NCI-H345 treated with DMSO at 0.1 percent for 48 hours (cell line): ENCODE measurements around the gene PARVA.

Experiments used
- DNase-seq: peaks from one replicate; lab custom pipeline; 2025; ENCODE audit not compliant: unreplicated experiment; lab: John Stamatoyannopoulos, UW

Gene PARVA

DNA sequence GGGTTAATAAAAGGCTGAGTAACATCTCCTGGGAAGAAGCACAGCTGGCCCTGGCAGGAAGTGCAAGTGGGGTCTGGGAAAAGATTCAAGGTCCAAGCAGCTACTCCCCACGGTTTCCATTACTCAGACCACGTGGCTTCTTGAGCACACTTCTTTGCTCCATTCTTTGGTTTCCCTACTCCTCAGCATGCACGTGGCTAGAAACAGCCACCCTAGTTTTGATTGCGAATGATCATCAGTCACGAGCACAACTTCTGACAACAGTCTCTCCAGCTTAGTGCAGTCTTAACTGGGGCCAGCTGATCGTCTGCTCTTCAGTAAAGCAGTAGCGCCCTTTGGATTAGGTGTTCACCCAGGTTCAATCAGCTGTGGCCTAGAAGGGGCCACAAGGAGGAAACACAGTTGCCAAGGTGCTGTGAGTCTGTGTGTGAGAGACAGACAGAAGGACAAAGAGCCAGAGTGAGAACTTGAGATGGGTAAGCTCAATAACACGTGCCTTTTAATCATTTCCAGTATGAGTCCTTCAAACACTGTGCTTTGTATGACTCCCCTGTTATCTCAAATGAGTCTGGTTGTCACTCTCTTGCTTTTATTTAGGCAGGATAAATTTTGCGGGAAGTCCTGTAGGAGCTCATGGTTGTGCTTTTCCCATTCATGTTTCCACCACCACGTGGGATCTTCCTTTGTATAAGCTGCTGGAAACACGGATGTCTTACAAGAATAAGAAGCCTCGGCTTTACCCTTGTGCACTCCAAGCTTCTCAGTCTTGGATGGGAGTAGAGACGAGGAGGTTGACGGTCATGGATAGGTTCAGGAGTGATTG lies 901 bp upstream of the PARVA start:
- DNase-seq, result no peak

DNA sequence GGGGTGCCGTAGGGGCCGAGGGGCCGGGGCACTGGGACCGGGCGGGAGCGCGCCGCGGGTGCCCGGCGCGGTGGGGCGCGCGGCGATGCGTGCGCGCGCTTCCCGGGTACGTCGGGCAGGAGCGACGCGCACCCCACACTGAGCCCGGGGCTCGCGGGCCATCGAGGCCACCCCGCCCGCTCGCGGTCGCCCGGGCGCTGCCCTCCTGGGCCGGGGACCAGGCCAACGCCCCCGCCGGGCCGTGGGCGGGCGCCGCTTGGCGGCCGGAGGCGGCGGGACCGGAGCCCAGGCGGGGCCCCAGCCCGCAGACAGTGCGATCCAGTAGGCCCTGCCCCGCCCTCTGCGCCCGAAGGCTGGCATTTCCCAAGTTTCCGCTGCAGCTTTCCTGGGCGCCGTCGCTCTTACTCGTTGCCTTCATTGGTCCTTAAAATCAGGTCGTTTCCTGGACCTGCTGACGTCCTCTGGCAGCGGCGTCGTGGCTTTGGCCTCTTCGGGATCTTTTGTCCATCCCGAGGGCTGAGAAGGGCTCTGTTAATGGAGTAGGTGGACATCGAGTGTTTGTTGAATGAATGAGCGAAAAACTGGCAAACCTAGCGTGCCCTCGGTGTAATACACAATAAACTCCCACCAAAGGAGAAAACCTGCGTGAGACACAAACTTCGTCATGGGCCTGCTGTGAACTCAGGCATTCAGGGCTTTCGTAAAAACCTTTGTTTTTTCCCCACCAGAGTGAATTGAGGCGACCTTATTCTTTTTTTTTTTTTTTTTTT lies 638 bp downstream of the PARVA start:
- no peak for DNase-seq

DNA sequence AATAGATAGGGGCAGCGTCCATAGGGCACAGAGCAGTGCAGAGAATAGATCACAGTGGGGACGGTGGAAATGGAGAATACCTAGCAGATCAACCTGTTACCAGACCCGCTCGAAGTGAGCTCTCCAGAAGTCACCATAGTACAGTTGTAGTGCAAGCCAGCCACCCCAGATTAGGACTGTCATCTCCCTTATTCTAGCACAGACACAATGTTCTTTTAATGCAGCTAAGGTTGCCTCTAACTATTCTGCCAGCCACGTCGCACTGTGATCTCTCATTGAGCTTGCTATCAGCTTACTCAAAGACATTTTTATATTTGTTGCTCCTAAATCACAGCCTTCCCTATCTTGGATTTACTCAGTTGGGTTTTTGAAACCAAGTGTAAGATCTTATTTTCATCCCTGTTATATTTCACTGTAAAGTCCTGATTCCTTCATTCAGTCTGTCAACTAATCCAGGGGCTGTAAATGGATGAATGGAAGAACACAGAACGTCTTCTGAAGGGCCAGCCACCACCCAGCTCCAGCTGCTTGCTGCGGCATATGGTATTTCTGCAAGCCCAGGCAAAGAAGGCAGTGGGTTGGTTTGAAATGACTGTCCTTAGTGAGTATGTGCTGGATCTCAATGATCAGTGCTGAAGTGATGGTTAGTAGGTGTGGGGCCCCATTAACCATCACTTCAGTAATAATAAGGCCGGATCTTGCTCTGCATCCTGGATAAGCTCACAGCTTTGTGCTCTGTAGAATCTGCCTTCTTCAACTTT lies 3.4 kb downstream of the PARVA start:
- DNase-seq, result no peak

DNA sequence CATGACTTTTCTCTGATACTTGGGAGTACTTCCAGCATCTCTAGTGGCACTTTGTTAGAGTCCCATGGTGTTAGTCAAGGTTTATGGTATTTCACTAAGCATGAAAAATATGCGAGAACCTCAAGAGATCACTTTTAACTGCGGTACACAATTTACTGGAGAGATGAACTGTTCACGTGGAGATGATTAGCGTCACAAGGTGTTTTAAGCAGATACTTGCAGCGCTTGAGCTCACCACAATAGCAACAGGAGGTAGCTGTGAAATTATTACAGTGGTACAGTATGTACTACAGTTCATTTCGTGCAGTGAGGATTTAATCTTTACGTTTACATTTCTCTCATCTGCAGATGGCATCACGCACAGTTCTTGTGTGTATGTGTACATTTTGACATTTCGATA lies 4.5 kb downstream of the PARVA start:
- DNase-seq, result no peak

DNA sequence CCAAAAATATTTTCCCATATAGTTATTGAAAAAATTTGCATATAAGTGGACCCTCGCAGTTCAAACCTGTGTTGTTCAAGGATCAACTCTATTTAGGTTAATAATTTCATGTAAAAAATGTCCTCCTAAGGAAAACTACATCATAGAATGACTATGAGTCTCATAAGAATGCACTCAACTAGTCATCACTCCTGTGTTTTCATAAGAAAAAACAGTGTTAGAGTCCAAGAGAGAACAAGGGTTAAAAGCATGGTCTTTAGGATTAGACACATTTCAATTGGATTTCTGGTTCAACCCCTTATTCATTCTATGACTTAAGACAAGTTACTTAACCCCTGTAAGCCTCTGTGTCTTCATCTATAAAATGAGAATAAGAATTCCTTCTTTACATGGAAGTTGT lies 5.1 kb downstream of the PARVA start:
- DNase-seq, result no peak

DNA sequence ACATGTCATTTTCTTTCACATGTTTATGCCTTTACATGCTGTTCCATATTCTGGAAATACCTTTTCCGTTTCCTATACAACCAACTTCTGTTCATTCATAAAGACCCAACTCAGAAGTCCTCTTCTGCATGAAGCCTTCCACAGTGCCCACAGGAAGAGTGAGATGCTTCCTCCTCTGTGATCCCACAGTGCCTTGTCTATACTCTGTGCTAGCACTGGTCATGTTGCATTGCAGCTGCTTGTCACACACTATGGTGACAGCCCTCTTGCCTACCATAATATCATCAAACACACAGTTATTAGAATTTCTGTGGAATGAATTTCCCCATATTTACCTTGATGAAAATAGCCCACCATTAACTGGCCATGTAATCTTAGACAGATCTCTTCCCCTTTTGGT lies 8.9 kb downstream of the PARVA start:
- DNase-seq, result no peak

DNA sequence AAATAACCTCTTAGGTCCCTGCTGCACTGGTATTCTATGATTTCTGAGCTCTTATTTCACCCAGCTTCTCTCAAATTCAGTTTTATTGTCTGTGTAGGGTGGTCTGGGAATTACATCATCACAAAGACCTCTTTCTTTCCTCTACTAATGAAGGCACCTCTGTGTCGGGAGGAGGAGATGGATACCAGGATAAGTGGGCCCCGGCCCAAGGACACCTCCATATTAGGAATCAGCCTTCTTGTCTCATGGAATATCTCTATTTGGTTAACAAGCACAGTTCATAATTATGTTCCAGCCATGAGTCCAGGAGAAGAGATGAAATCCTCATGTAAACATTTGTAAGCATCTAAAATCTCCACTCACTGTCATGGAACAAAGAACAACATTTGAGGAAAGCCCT lies 9.4 kb downstream of the PARVA start:
- DNase-seq, result no peak

DNA sequence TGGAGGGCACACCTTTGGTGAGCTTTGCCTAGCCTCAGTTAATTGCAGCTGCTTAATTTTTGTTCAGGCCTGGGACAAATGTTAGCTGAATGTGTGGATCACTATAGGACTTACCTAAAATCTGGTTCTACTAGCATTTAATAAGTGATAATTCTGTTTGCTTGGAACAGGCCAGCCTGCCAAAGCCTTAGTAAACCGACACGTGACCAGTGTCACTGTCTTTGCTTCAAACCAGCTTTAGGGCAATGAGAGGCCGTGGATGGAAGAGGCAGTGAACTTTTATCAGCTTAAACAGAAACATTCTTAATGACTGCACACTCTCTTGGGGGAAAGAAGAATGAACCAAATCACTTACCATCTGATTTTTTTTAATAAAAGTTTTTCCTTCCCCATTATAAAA lies 10.8 kb downstream of the PARVA start:
- DNase-seq, result no peak

DNA sequence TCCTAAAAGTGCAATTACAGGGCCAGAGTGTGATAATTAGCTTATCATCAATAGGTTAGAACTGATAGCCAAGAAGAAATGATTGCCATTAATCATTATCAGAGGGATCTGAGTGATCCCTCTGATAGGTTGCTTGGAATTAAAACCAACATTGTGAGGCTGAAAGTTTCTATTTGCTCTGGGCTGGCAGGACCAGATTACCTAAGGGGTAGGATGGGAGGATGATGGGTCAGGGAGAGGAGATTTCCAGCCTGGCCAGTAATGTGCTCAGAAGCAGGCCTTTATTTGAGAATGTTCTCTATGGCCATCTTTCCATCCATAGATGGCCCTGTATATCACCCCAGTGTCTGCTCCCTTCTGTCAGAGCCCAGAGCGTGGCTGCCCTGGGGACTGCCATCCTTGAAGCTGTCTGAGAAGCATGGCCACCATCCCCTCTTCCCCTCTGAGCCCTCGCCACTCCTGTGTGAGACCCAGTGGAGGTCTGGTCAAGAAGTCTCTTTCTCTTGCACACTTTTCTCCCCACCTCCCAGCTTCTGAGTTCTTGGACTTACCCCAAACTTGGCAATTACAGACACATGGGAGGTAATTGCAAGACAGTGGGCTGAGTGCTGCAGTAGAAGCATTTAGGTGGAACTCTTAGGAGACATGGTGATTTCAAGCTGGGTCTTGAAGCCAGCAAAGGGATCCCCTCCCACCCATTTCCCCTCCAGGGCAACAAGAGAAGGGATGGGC lies 11.7 kb downstream of the PARVA start:
- no peak for DNase-seq

DNA sequence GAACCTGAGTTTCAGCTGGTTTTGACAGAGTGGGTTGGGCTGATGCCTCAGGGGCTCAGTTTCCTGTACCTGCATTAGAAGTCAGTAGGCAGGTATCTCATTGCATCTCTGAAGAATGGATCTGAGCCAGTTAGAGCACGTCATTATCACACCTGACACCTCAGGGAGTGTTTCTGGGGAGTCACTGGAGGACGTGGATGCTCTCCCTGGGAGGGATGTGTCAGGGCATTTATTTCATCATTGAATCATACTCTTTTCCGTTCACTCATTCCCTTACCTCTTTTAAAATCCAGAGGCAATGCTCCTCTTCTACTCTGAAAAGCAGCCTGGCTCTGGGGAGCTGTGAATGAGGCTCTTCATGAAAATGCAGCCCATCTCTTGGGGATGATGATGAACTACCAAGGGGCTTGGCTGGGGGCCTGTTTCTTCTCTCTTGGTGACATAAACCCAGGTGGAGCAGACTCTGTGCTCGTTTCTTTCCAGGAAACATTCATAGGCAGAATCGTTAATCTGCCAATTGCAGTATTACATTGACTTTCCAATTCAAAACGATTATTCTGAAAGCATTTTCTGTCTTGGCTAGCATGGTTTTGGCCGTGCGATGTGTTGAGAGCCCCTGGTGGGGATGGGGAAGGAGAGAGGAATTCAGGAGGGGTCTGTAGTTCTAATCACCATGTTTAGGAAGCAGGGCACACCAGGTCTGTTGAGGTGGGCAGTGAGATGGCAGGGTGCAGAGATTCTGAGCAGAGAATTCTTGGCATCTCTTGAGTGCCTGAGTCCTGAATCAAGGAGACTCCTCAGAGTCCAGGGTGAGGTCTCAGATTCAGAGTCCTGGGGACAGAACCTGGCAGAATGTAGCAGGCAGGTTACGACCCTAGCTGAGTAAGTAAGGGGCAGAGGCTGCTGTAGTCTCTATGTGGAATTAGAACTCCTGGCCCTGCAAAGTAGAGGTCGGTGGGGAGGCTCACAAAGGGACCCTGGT lies 12.6 kb downstream of the PARVA start:
- DNase-seq, result no peak

DNA sequence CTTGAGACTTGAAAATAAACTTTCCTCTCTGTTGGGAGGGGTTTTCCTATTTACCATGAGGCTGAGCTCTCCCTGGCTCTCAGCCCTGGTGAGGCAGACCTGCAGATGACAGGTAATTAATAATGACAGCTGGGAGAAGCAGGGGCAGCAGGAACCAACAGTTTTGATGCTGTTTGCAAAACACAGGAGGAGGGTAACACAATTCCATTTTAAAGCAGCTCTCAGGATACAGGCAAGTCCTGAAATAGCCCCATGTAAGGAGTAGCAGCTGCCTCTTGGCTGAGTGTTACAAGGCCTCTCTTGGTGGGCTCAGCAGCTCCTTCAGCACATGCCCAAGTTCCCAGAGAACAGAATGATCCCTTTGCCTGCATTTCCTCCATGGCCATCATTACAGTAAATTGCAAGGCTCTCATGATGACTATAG lies 13.3 kb downstream of the PARVA start:
- no peak for DNase-seq

DNA sequence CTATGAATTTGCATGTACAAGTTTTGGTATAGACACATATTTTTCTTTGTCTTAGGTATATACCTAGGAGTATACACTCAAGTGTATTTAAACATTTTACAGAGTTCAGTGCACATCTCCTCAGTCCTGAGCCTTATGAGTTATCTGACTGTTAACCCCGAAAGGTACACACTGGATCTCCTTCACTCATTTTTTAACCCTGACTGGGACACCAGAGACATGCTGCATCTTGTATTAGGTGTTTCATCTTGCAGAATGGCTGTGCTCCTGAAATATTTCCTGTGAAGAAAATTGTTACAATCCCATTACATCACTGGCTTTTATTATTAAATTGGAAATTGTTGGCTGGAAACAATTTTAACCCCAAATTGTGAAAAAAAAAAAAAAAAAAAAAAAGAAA lies 15.3 kb downstream of the PARVA start:
- no peak for DNase-seq

DNA sequence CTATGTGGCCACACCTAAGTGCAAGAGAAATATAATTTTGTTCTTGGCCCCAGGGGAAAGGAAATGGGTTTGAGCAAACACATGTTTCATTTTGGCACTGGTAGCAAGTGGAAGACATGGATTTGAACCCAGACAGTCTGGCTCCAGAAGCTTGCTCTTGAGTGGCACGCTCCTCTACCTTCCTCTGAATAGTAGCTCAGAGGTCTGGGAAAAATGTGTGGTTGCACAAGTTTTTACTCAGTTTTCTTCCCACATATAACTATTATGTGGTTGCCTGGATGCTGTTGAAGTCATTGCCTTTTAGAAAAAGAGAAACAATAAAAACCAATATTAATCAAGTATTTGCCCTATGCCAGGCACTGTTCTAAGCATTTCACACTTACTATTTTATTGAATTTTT lies 16.3 kb downstream of the PARVA start:
- DNase-seq, result no peak

DNA sequence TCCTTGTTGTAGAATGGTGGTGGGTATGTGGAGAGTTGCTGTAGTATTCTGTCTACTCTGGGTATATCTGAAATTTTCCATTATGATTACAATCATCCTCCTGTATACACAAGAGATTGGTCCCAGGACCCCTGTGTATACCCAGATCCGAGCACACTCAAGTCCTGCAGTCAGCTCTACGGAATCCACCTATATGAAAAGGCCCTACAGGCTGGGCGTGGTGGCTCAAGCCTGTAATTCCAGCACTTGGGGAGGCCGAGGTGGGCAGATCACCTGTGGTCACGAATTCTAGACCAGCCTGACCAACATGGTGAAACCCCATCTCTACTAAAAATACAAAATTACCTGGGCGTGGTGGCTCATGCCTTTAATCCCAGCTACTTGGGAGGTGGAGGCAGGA lies 17.2 kb downstream of the PARVA start:
- no peak for DNase-seq

DNA sequence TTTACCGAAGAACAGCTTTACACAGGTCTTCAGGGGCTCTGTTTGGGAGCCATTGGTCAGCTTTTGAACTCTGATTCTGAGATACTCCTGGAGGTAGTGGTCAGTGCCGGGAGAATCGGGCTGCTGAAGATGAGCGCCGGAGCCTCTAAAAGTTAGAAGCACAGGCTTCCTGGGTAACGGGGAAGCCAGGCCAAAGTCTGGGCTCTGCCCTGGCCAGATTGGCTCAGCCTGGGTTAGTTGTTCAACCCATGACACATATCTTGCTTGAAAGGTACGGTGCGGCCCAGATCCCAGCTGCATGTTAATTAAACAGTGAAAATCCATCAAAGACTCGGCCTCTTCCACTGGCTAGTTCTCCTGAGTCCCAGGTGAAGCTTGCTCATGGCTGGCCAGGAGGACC lies 18.0 kb downstream of the PARVA start:
- DNase-seq, result no peak

DNA sequence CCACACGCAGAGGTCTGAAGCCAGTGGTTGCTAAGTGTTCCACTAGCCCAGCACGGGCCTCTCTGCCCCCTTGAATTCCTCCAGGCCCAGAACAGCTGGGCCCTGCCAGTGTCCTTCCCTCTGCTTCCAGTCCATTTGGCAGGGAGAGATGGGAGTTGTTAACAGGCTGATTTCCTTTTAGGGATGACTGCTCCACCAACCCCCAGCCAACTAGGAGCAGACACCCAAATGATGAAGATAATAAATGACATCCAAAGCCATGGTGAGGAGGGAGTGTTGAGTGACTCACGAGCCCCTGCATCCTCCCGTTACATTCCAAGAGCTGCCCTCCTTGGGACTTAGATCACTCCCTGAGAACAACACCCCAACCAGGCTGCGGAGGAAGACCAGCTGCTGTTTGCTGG lies 20.6 kb downstream of the PARVA start:
- DNase-seq, result no peak

DNA sequence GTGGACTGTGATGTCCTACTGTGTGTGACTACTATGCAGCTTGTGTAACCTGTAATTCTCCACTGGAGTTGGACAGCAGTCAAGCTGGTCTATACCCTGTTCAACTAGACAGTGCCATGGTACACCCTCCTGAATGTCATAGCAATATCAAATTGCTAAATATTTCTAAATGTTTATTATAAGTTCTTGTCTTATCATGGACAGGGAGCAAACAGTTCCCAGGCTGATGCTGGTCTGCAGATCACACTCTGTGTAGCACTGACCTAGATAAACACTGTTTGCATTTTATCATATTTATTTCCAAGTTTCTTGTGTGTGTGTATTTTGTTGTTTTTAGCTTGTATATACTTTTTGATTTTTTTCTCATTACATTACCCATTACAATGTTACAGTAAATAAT lies 22.0 kb downstream of the PARVA start:
- no peak for DNase-seq

DNA sequence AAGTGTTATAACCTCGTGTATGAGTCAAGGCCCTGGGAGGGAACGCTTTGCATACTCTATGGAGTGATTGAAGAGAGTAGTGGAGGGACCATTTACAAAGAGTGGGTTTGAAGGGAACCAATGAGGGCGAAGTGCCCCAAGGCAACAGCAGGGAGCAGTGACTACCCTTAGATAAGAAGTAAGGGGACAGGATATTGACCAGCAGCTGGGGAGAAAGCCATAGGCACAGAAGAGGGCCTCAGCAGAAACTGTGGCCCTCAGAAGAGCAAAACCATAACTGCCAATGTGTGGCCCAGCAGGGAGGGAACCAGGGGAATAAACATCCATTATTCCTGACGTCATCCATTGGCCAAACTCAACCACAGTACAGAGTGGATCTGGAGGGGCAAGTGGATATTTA lies 24.7 kb downstream of the PARVA start:
- no peak for DNase-seq

DNA sequence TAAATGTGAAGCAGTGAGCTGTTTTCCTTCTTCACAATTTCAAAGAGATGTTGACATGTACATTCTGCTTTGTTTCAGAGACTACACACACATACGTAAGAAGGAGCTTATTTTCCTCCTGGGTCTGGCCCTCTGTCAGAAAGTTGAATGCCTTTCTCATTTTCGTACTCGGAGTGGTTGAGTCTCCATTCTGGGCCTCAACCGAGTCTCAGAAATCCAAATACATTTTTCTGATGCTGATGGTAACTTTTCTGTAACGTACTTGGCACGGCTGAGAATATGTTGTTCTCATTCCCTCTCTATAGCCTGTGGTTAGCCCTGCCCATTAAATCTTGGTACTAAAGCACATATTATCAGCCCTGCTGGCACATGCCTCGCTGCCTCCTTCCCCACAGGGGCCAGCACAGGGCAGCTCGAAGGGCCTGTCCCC lies 25.3 kb downstream of the PARVA start:
- no peak for DNase-seq
